GM18499 (cell line): Measurements from ENCODE around the gene GDPD4.

ENCODE experiments used
- ATAC-seq: cut with Tn5 transposase; IDR thresholded peaks from one replicate; pipeline ENCODE4 v1.9.1; 2021; ENCODE audit warnings: moderate number of reproducible peaks; ENCODE audit not compliant: insufficient read depth, unreplicated experiment

GDPD4 gene

DNA sequence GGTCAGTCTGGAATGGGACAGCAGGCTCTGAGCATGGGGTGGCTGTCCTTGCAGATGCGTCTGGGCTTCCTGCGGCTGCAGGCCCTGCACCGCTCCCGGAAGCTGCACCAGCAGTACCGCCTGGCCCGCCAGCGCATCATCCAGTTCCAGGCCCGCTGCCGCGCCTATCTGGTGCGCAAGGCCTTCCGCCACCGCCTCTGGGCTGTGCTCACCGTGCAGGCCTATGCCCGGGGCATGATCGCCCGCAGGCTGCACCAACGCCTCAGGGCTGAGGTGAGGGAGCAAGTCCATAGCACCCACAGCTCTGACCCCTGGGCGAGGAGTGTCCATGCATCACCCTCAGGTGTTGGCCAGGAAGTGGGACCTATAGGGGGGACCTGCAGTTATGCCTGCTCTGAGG lies 121.8 kb downstream of the GDPD4 start:
- no peak for ATAC-seq

DNA sequence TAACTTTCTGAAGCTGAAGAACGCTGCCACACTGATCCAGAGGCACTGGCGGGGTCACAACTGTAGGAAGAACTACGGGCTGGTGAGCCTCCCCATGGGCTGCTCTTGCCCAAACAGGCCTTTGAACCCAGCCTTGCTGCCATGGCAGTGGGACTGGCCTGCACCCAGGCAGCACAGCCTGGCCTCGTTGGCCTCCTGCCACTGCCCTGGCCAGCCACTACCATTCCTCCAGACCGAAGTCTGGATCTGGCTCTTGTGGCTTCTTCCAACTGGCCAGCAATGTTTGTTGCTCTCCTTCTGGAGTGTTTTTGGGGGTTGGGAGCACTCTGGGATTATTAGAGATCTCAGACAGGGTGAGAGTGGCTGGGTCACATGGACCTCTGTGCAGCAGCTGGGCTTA lies 122.4 kb downstream of the GDPD4 start:
- ATAC-seq: no peak

DNA sequence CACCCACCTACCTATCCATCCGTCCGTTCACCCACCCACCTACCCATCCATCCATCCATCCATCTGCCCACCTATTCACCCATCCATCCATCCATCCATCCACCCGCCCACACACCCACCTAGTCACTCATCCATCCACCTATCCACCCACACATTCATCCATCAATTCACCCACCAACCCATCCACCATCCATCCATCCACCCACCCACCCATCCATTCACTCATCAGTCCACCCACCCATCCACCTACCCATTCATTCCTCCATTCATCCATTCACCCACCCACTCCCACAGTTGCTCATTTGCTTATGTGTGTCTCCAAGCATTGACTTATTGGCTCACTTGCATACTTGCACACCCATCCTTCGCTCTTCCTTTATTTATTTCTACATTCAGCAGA lies 123.3 kb downstream of the GDPD4 start:
- ATAC-seq: no peak

DNA sequence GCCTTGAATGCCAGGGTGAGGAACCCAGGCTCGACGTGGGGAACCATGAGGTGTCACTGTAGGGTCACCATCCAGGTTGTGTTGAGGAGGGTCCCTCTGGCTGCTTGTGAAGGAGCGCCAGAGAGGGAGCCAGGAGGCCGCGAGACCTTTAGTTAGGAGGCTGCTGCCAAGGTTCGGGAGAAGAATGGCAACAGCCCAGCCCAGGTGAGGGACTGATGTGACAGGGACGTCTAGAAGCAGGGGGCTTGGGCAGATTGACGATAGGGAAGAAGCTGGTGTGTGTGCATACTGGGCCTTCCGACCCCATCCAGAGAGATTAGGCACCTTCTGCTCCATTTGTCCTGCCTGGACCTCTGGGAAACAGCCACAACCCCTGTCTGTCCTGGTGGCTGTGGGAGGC lies 124.5 kb downstream of the GDPD4 start:
- ATAC-seq: no peak

DNA sequence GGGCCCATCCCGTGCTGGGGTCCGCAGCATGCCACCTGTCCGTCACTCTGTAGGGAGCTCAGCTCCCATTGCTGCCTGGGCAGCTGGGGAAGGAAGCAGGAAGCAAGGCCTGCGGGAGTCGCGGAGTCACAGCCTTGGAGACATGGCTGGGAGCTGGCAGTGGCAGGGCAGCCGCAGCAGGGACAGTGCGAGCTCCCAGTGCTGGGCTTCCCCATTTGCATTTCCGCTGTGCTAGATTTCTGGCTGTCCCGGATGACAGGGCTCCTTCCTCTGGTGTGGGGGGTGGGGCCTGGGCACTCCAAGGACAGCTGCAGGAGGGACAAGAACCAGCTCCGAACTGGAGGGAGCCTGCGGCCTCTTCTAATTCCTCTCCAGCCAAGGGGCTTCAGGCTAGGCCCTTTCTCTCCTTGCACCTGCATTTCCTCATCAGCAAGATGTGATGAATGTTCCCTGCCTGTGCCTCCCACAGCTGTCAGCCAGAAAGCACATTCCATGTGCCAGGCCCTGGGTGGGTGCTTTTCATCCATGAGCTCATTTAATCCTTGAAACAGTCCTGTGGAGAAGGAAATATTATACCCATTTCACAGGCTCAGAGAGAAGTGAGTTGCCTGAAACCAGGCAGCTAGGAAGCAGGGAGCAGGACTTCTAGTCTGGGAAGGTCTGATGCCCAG lies 125.5 kb downstream of the GDPD4 start:
- no peak for ATAC-seq

DNA sequence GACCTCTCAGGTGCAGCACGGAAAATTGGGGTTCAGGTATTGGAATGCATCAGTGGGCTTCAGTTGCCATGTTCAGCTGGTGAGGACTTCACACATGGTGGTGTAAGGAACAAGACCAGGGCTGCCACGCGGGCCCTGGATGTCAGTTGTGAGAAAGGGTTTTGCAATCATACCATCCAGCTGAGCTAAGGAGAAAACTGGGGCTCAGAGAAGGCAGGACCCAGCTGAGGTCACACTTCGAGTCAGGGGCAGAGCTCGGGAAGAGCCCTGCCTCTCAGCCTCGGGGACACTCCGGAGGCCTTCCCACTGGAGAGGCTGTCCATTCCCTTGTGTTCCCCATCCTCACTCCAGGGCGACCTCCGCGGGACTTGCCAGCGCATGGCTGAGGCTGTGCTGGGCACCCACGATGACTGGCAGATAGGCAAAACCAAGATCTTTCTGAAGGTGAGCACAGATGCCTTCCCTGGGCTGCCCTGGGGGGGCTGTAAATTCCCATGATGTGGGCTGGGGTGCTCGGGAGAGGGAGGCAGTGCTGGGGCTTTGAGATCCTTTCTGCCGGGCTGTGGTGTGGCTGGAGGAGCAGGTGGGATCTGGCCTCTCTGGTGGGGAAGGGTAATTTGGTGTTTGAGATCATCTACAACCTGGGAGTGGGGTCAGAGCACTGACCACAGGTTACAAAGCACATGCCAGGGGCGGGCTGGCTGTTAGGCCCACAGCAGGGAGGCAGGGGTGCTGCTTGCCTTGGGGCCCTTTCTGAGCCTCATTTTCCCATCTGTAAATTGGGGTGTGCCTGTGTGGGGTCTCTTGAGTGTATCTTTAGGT lies 126.3 kb downstream of the GDPD4 start:
- no peak for ATAC-seq

DNA sequence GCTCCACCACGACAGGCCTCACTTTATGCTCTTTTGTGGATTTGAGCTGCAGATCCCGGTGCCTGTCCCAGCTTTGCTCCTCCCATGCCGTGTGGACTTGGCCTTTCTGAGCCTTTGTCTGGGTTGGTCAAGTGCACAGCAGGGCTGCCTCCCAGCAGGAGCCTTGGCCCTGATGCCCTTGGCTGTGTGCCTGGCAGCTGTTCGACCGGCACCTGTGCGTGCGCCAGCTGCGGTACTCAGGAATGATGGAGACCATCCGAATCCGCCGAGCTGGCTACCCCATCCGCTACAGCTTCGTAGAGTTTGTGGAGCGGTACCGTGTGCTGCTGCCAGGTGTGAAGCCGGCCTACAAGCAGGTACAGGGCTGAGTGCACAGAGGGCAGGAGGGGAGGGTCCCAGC lies 126.9 kb downstream of the GDPD4 start:
- no peak for ATAC-seq

DNA sequence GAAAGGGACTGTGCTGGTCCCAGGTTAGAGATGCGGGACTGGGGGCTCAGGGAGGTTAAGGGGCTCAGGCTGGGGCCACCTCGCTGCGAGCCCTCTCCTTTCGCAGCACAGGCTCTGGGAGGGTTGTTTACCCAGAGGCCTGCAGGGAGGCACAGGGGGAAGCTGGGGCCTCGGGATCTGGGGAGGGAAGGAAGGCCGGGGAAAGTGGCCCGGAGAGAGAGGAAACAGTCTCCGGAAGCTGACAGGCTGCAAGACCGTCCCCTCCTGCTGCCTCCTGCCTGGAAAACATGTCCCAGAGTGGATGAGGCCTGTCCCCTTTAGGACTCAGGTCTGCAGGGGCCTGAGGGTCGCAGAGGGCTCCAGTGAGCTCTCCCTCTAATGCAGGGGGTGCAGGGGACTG lies 128.0 kb downstream of the GDPD4 start:
- no peak for ATAC-seq

DNA sequence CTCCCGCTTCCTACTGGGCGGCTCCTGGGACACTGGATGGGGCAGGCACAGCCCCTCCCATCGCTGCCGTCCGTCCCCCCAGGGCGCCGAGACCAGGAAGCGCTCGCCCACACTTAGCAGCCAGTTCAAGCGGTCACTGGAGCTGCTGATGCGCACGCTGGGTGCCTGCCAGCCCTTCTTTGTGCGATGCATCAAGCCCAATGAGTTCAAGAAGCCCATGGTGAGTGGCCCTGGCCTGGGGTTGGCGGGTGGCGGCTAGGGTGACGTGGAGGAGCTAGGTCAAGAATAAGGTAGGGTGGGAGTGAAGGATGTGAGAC lies 128.9 kb downstream of the GDPD4 start:
- ATAC-seq: no peak

DNA sequence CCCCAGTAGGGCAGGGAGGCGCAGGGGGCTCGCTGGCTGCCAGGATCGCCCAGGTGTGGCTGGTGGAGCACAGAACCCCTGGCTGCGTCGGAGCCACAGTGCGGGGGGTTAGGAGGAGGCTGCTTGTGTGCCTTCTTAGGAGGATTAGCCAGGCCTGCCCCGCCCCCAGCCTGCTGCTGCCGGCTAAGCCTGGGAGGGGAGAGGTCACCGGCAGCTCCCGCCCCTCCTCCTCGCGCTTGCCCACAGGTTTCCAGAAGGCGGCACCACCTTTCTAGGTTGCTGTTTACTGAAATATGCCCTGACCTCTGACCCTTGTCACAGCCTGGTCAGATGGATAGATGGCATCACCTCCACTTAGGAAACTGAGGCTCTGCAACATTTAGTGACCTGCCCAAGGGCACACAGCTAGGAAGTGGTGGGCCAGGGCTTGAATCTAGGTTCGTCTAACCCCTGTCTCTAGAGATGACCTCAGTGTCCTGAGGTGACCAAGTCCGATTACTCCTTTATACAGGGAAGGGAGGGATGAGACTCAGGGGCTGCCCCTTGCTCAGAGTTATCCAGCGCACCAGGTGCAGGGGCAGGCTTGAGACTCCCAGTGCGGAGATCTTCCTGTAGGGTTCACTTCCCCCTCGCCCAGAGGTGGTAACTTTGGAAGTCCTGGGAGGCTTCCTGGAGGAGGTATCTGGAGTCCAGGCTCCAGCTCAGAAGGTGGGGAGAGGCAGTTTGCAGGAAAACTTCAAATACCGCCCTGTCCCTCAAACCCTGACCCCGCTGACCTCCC lies 129.4 kb downstream of the GDPD4 start:
- ATAC-seq: no peak

DNA sequence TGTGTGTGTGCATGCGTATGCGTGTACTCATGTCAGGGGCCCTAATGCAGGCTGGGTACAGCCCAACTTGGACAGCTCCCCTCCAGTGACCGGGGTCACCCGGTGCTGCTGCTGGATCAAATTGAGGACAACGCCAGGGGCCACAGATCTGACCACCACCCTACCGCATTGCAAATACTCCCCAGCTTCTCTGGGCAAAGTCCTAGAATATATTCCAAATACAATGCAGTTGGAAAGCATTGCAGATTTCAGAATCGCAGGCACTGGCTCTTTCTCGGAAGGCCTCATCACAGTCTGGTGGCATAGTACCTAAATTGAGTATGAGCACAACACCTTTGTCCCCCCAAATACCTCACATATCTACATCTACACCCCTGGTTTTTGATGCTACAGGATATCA lies 130.2 kb downstream of the GDPD4 start:
- no peak for ATAC-seq

DNA sequence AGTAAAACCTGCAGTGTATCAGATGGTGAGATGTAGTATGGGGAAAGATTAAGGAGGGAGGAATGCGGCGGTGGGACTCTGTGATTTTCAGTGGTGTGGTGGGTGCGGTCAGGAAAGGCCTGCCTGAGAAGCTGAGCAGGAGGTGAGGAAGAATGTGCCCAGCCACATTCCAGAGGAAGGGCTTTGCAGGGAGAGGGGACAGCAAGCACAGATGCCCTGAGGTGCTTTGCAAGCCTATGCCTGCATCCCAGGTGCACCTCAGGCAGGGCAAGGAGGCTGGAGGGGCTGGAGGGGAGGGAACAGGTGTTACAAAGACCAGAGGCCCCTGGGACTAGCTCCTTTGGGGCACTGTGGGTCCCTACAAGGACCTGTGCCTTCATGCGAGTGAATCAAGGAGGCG lies 131.4 kb downstream of the GDPD4 start:
- no peak for ATAC-seq

DNA sequence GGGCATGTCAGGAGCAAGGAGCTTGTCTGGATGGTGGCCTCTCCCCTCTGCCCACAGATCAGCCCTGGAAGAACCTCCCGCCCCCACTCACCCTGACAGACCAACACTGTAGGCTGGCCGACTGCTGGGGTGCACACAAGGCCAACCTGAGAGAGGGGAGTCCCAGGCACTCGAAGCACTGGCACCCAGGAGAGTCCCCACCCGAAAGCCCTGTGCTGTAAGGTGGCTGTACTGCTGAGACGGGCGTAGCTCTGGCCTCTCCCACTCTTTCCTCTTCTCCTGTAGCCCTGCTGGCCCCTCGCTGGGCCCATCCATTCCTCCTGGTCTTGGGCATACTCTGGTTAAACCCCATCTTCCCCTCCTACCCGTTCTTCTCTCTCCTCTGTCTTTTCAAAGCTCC lies 133.7 kb downstream of the GDPD4 start:
- no peak for ATAC-seq

DNA sequence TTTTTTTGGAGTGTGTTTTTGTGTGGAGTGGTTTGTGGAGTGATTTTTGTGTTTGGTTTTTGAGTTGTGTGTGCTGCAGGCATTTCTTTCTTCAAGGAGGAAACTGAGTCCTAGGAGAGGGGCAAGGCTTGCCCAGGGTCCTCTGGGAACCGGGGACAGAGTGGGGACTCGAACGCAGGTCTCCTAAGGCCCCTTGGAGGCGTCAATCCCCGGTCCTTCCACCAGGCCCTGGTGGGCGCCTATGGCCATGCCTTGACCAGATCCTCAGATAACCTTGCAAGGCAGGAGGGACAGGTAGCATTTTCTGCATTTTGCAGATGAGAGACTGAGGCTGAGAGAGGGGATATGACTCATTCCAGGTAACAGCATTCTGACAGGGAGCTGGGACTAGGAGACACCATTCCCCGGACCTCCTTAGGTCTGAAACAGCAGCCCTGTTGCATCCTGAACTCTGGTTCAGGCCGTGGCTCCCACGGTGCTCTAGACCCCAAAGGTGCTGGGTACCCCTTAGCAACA lies 134.3 kb downstream of the GDPD4 start:
- no peak for ATAC-seq
